DMS153 treated with DMSO at 0.1 percent for 48 hours (cell line): ENCODE data around the gene DQX1.
"Not testable (repeated sequence)": the region's sequence is repeated elsewhere in the genome, so short reads cannot be mapped to it uniquely, and the experiment has no call there.

Experiments used
- DNase-seq: peaks from one replicate; lab custom pipeline; 2025; ENCODE audit not compliant: unreplicated experiment; lab: John Stamatoyannopoulos, UW

DQX1 gene

DNA sequence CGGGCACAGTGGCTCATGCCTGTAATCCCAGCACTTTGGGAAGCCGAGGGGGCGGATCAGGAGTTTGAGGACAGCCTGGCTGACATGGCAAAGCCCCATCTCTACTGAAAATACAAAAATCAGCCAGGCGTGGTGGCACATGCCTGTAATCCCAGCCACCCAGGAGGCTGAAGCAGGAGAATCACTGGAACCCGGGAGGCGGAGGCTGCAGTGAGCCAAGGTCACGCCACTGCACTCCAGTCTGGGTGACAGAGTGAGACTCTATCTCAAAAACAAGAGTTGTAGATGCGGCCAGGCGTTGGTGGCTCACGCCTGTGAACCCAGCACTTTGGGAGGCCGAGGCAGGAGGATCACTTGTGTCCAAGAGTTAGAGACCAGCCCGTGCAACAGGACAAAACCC lies 55.3 kb downstream of the DQX1 start:
- DNase-seq: not testable (repeated sequence)
